Endothelial cell of umbilical vein (primary cell): ENCODE results near the gene SEZ6. TPM values are rescaled to one million over a fixed set of nuclear protein-coding genes. Genes with fewer than 3 reads are reported as not detected.

Experiments
- BruUV-seq: library from RNA; stranded (reverse); fragments of 400-500 nt; replicated peaks from 2 replicates; lab custom pipeline; 2021; lab: Mats Ljungman, UMichigan
- CTCF ChIA-PET: fragments of 300-600, 350-600 bp; sonication (Branson Sonifier 250); formaldehyde crosslinking; loops from one replicate; lab custom pipeline; 2021; ENCODE audit warnings: antibody characterized with exemption, inconsistent platforms; lab: Charles Lee
- POLR2A ChIA-PET: fragments of 300-600, 350-600 bp; sonication (Branson Sonifier 250); formaldehyde crosslinking; loops from one replicate; lab custom pipeline; 2021; ENCODE audit warnings: antibody characterized with exemption, inconsistent platforms; lab: Charles Lee
- DNase-seq: peaks from one replicate; pipeline ENCODE4 v3.0.0-alpha.2; 2011; ENCODE audit warnings: low read depth, low spot score
- FAIRE-seq: peaks from 2 replicates; lab custom pipeline; 2011; peaks lifted over from hg19 to GRCh38; lab: Jason Lieb, UNC
- H2AFZ ChIP-seq: 2 replicates; pipeline ENCODE4 v1.6.0; 2012; ENCODE audit warnings: low read depth, low read length, control low read depth, inconsistent platforms
- H3K27ac ChIP-seq: 2 replicates; pipeline ENCODE4 v1.5.1; 2011; ENCODE audit warnings: low read depth, mild to moderate bottlenecking, control low read depth, low read length, moderate library complexity; ENCODE audit not compliant: insufficient read depth
- H3K27me3 ChIP-seq, 2 experiments: 2 replicates each; pipeline versions ENCODE4 v1.6.0 to v1.6.1; 2011; ENCODE audit warnings: low read length in 2 of 2, mixed read lengths in 1 of 2; ENCODE audit not compliant: control insufficient read depth in 2 of 2, insufficient read depth in 2 of 2
- H3K36me3 ChIP-seq, 2 experiments: 2 replicates in 1 of 2; 3 replicates in 1 of 2; pipeline ENCODE4 v1.5.1; 2011; ENCODE audit warnings: low read length in 2 of 2, mild to moderate bottlenecking in 1 of 2, moderate library complexity in 1 of 2; ENCODE audit not compliant: control insufficient read depth in 2 of 2, insufficient read depth in 2 of 2; ENCODE audit errors: extremely low read depth in 1 of 2
- H3K4me1 ChIP-seq: 3 replicates; pipeline ENCODE4 v1.5.1; 2011; ENCODE audit warnings: mild to moderate bottlenecking, low read length; ENCODE audit not compliant: control insufficient read depth, insufficient read depth; ENCODE audit errors: extremely low read depth
- H3K4me2 ChIP-seq: 2 replicates; pipeline ENCODE4 v1.6.1; 2011; ENCODE audit warnings: low read length, control low read depth, mixed read lengths; ENCODE audit not compliant: insufficient read depth
- H3K4me3 ChIP-seq, 3 experiments: fragments of 200-600 bp in 1 of 3; sonication (generic), shearing (Covaris generic) in 1 of 3; replicated peaks in 1 of 3; 2 replicates each; pipeline ENCODE4 v1.5.1; 2011 to 2016; ENCODE audit warnings: control low read depth in 3 of 3, low read length in 3 of 3, mild to moderate bottlenecking in 2 of 3, inconsistent platforms in 1 of 3, low read depth in 1 of 3, moderate library complexity in 1 of 3; ENCODE audit not compliant: insufficient read depth in 1 of 3
- H3K79me2 ChIP-seq: 2 replicates; pipeline ENCODE4 v1.6.0; 2012; ENCODE audit warnings: low read length, inconsistent platforms; ENCODE audit not compliant: control insufficient read depth, insufficient read depth
- H3K9ac ChIP-seq: replicated peaks from 2 replicates; pipeline ENCODE3; 2011; ENCODE audit warnings: low read length, control low read depth; ENCODE audit not compliant: insufficient read depth; ENCODE audit errors: extremely low read depth
- H3K9me1 ChIP-seq: replicated peaks from 3 replicates; pipeline ENCODE4 v1.6.0; 2011; ENCODE audit warnings: mild to moderate bottlenecking, low read length; ENCODE audit not compliant: control insufficient read depth, insufficient read depth; ENCODE audit errors: extremely low read depth
- H3K9me3 ChIP-seq: replicated peaks from 2 replicates; pipeline ENCODE4 v1.5.1; 2012; ENCODE audit warnings: low read length, inconsistent platforms; ENCODE audit not compliant: control insufficient read depth, insufficient read depth
- H4K20me1 ChIP-seq: replicated peaks from 2 replicates; pipeline ENCODE3; 2011; ENCODE audit warnings: mild to moderate bottlenecking, low read length; ENCODE audit not compliant: control insufficient read depth, insufficient read depth; ENCODE audit errors: extremely low read depth
- CTCF ChIP-seq, 2 donors: IDR thresholded peaks; 1 replicate in 1 of 2; 2 replicates in 1 of 2; pipeline ENCODE4 v1.5.1; 2011; ENCODE audit warnings: low read length in 2 of 2, mild to moderate bottlenecking in 2 of 2, moderate library complexity in 2 of 2, control low read depth in 1 of 2, inconsistent platforms in 1 of 2, low read depth in 1 of 2; ENCODE audit not compliant: insufficient read depth in 1 of 2; ENCODE audit errors: extremely low read depth in 1 of 2
- EZH2 ChIP-seq: IDR thresholded peaks from 2 replicates; pipeline ENCODE4 v1.6.1; 2012; ENCODE audit warnings: borderline replicate concordance, low read depth, mild to moderate bottlenecking, moderate library complexity, low read length, inconsistent platforms; ENCODE audit not compliant: severe bottlenecking
- FOS ChIP-seq: IDR thresholded peaks from 2 replicates; pipeline ENCODE4 v1.6.1; 2011; ENCODE audit warnings: mild to moderate bottlenecking, low read length, moderate library complexity, borderline replicate concordance; ENCODE audit not compliant: insufficient read depth
- GATA2 ChIP-seq: IDR thresholded peaks from 2 replicates; pipeline ENCODE4 v1.7.0; 2011; ENCODE audit warnings: low read depth, mild to moderate bottlenecking, moderate library complexity, mixed read lengths, low read length; ENCODE audit not compliant: insufficient read length, insufficient read depth
- JUN ChIP-seq: IDR thresholded peaks from 2 replicates; pipeline ENCODE4 v1.6.1; 2011; ENCODE audit warnings: borderline replicate concordance, low read depth; ENCODE audit not compliant: insufficient read length, insufficient read depth
- MAX ChIP-seq: IDR thresholded peaks from 2 replicates; pipeline ENCODE4 v1.6.1; 2011; ENCODE audit not compliant: insufficient read depth, insufficient read length
- MYC ChIP-seq: IDR thresholded peaks from one replicate; pipeline ENCODE4 v1.6.1; 2011; ENCODE audit warnings: mild to moderate bottlenecking, low read depth, low read length
- POLR2A ChIP-seq: IDR thresholded peaks from 2 replicates; pipeline ENCODE4 v1.6.1; 2012; ENCODE audit warnings: low read depth, mild to moderate bottlenecking, control low read depth, low read length
- POLR2AphosphoS5 ChIP-seq: IDR thresholded peaks from 2 replicates; pipeline ENCODE4 v1.6.1; 2012; ENCODE audit warnings: low read depth, mild to moderate bottlenecking, control low read depth, low read length, moderate library complexity; ENCODE audit not compliant: insufficient read depth
- dilution Hi-C: fragments of 300-500 bp; cut with MboI; formaldehyde crosslinking; loops from one replicate; pipeline ENCODE4 v1.15.0; 2019; ENCODE audit warnings: low sequenced_read_pairs; ENCODE audit not compliant: extremely low pct_ligation_motif_present
- intact Hi-C: fragments of 100-400 bp; cut with micrococcal nuclease; formaldehyde crosslinking; loops from one replicate; pipeline ENCODE4 v1.10.0; 2022
- polyA plus RNA-seq, 4 experiments: library from polyadenylated mRNA; depleted of rRNA in 3 of 4; stranded (reverse) in 3 of 4; unstranded in 1 of 4; fragments of >200 nt; gene quantifications; 2 replicates each; pipeline versions ENCODE4 v1.2.1 to v1.2.3, GENCODE V29; 2011 to 2012; ENCODE audit warnings: missing spikeins in 1 of 4
- total RNA-seq: library from RNA; stranded (reverse); gene quantifications from 2 replicates; pipeline ENCODE4 v1.2.3, GENCODE V29; 2021

SEZ6 gene
- total and polyA plus RNA-seq, 2 donors (not counting 3 experiments of a cell fraction or from before 2014, with no cell fraction given): not detected

GRCh38 chr17:29016345-29017210 lies 10.7 kb upstream of the SEZ6 start:
- Histone ChIP-seq H3K27ac (no peak overlapping the region), H4K20me1 (no peaks in the 10 kb centered on the region), H3K9me1 (no peaks in the 10 kb centered on the region), H3K9me3 (no peaks in the 10 kb centered on the region), H2AFZ (no peak overlapping the region), H3K9ac (no peak overlapping the region), H3K79me2 (no peaks in the 10 kb centered on the region), H3K27me3 (peaks cover 41 to 54% of the 10 kb centered on the region in 2 experiments), H3K4me1 (no peaks in the 10 kb centered on the region), H3K4me2 (no peak overlapping the region), H3K4me3 (no peak overlapping the region), H3K36me3 (no peaks in the 10 kb centered on the region)
- POLR2A ChIA-PET: no interaction called here
- TF ChIP-seq POLR2AphosphoS5 (no peak), POLR2A (no peak), FOS (no peak), JUN (no peak), GATA2 (no peak), MYC (no peak), MAX (no peak), CTCF (IDR thresholded peaks at IDR 0.05; ENCODE audit: extremely low read depth in 1 of 2, insufficient read depth in 1 of 2, low read depth in 1 of 2, low read length in 2 of 2) (no peak), EZH2 (no peak)
- dilution Hi-C loops (no loop called here), intact Hi-C loops (no loop called here)
- no peak for DNase-seq
- BruUV-seq: no TSS peak
- CTCF ChIA-PET: interaction anchor here (1.3 to 1.5 kb wide), 2 partner anchors 10 to 51 kb away, joined by 5 read pairs; partner anchors contain the start of gene SEZ6
- no peak for FAIRE-seq
